ENCODE data around the gene TPP1.

TPP1 gene

GRCh38 chr11:6608011-6608410 lies 11.2 kb downstream of the TPP1 start:
- no peak for DNase-seq (ENCODE audit: low read depth)
- peak overlapping the region; percentile 16 for H3K4me3 ChIP-seq (ENCODE audit: low read depth, low read length)
- no peak for TF ChIP-seq CTCF (IDR thresholded peaks at IDR 0.05; ENCODE audit: low read depth, low read length)
- no peak for TF ChIP-seq POLR2A (IDR thresholded peaks at IDR 0.05; ENCODE audit: extremely low read depth, insufficient read length)
- no peak for TF ChIP-seq MYC (IDR thresholded peaks at IDR 0.05; ENCODE audit: low read depth, low read length)
- no peak for TF ChIP-seq MAX (IDR thresholded peaks at IDR 0.05; ENCODE audit: low read depth, low read length)

GRCh38 chr11:6607190-6607795 lies 11.9 kb downstream of the TPP1 start:
- H3K4me3 ChIP-seq (ENCODE audit: low read depth, low read length), result peak overlapping the region; percentile 16
- DNase-seq (ENCODE audit: low read depth), result no peak
- TF ChIP-seq POLR2A (IDR thresholded peaks at IDR 0.05; ENCODE audit: extremely low read depth, insufficient read length), result no peak

GRCh38 chr11:6606471-6607189 lies 12.6 kb downstream of the TPP1 start:
- H3K4me3 ChIP-seq (ENCODE audit: low read depth, low read length), result peak overlapping the region; percentile 32
- peak; percentile 87 for DNase-seq (ENCODE audit: low read depth)
- TF ChIP-seq POLR2A (IDR thresholded peaks at IDR 0.05; ENCODE audit: extremely low read depth, insufficient read length), result peak; percentile 30
- TF ChIP-seq MAX (IDR thresholded peaks at IDR 0.05; ENCODE audit: low read depth, low read length), result peak; percentile 55
- no peak for TF ChIP-seq CTCF (IDR thresholded peaks at IDR 0.05; ENCODE audit: low read depth, low read length)
- no peak for TF ChIP-seq MYC (IDR thresholded peaks at IDR 0.05; ENCODE audit: low read depth, low read length)

- peak overlapping the region; percentile 91 for H3K4me3 ChIP-seq (ENCODE audit: low read depth, low read length)
- no peak for TF ChIP-seq CTCF (IDR thresholded peaks at IDR 0.05; ENCODE audit: low read depth, low read length)
- no peak for DNase-seq (ENCODE audit: low read depth)
These were observed 14.4 kb downstream of the TPP1 start for GRCh38 chr11:6604790-6605189.

GRCh38 chr11:6604081-6604626 lies 15.1 kb downstream of the TPP1 start:
- TF ChIP-seq POLR2A (IDR thresholded peaks at IDR 0.05; ENCODE audit: extremely low read depth, insufficient read length) (peak; percentile 20), MAX (IDR thresholded peaks at IDR 0.05; ENCODE audit: low read depth, low read length) (peak; percentile 56; the same call in 1 of the 2 replicates), CTCF (IDR thresholded peaks at IDR 0.05; ENCODE audit: low read depth, low read length) (peak; percentile 38), MYC (IDR thresholded peaks at IDR 0.05; ENCODE audit: low read depth, low read length) (peak; percentile 35; the same call in 1 of the 2 replicates)
- peak; percentile 86 for DNase-seq (ENCODE audit: low read depth)
- H3K4me3 ChIP-seq (ENCODE audit: low read depth, low read length), result peak overlapping the region; percentile 91

- H3K4me3 ChIP-seq (ENCODE audit: low read depth, low read length), result peak within 1 kb of the TSS; percentile 100
- DNase-seq (ENCODE audit: low read depth), result peak; percentile 94
- peak; percentile 71 for TF ChIP-seq MAX (IDR thresholded peaks at IDR 0.05; ENCODE audit: low read depth, low read length)
- TF ChIP-seq CTCF (IDR thresholded peaks at IDR 0.05; ENCODE audit: low read depth, low read length), result no peak
- TF ChIP-seq MYC (IDR thresholded peaks at IDR 0.05; ENCODE audit: low read depth, low read length), result peak; percentile 72
- peak; percentile 76 for TF ChIP-seq POLR2A (IDR thresholded peaks at IDR 0.05; ENCODE audit: extremely low read depth, insufficient read length)
These were observed 15.7 kb downstream of the TPP1 start, which contains the start of the genes ILK and RRP8 for GRCh38 chr11:6603287-6604080. Gene ILK (plus strand): TSS chr11:6603774. CDS start chr11:6604272, 498 bp downstream. Gene RRP8 (minus strand): TSS chr11:6603616. CDS start chr11:6603502, 114 bp downstream.

All from NB4 (cell line).